ENCODE data around the gene SMG7.

Gene SMG7

DNA sequence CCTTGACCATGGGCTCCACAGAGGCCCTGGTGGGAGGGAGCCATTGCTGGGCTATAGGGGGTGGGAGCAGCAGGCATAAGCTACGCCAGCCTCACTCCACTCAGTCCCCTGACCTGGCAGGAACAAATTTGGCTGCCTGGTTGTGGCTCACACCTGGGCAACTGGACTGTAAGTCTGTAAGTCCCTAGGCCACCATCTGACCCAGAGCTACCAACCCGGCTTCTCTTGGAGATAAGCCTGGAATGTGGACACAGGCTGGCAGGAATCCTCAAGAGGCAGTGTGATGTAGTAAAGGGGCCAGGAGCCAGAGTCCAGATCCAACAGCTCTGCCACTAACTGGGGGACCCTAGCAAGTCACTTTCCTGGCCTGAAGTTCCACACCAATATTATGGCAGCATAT lies 106.6 kb downstream of the SMG7 start:
- no peak overlapping the region for H3K9ac ChIP-seq (ENCODE audit: low read length)
- no peaks in the 10 kb centered on the region for H3K27me3 ChIP-seq (ENCODE audit: control insufficient read depth, insufficient read depth, low read length)
- H3K36me3 ChIP-seq (ENCODE audit: control insufficient read depth, insufficient read depth, low read length): no peaks in the 10 kb centered on the region
- no peak overlapping the region for H3K4me3 ChIP-seq (ENCODE audit: low read depth, low read length)
- H3K27ac ChIP-seq (ENCODE audit: low read depth, low read length): no peak overlapping the region
- peaks cover 5% of the 10 kb centered on the region for H3K4me1 ChIP-seq (ENCODE audit: control insufficient read depth, insufficient read depth, low read length)
- H3K9me3 ChIP-seq (ENCODE audit: control insufficient read depth, insufficient read depth, low read depth, low read length): no peaks in the 10 kb centered on the region

- H3K27me3 ChIP-seq (ENCODE audit: control insufficient read depth, insufficient read depth, low read length): no peaks in the 10 kb centered on the region
Measured at GRCh38 chr1:183580281-183580682, 108.0 kb downstream of the SMG7 start.

GRCh38 chr1:183582021-183582713 lies 109.9 kb downstream of the SMG7 start:
- peaks cover 10% of the 10 kb centered on the region for H3K4me1 ChIP-seq (ENCODE audit: control insufficient read depth, insufficient read depth, low read length)
- H3K9me3 ChIP-seq (ENCODE audit: control insufficient read depth, insufficient read depth, low read depth, low read length): no peaks in the 10 kb centered on the region
- no peaks in the 10 kb centered on the region for H3K27me3 ChIP-seq (ENCODE audit: control insufficient read depth, insufficient read depth, low read length)
- H3K9ac ChIP-seq (ENCODE audit: low read length): no peak overlapping the region
- H3K27ac ChIP-seq (ENCODE audit: low read depth, low read length): no peak overlapping the region
- H3K4me3 ChIP-seq (ENCODE audit: low read depth, low read length): no peak overlapping the region
- H3K36me3 ChIP-seq (ENCODE audit: control insufficient read depth, insufficient read depth, low read length): no peaks in the 10 kb centered on the region

More at GRCh38 chr1:183580281-183580682, 108.0 kb downstream of the SMG7 start:
- Histone ChIP-seq H3K4me1 (ENCODE audit: control insufficient read depth, insufficient read depth, low read length) (peaks cover 5% of the 10 kb centered on the region), H3K4me3 (ENCODE audit: low read depth, low read length) (no peak overlapping the region), H3K9ac (ENCODE audit: low read length) (no peak overlapping the region), H3K36me3 (ENCODE audit: control insufficient read depth, insufficient read depth, low read length) (no peaks in the 10 kb centered on the region), H3K27ac (ENCODE audit: low read depth, low read length) (no peak overlapping the region), H3K9me3 (ENCODE audit: control insufficient read depth, insufficient read depth, low read depth, low read length) (no peaks in the 10 kb centered on the region)

DNA sequence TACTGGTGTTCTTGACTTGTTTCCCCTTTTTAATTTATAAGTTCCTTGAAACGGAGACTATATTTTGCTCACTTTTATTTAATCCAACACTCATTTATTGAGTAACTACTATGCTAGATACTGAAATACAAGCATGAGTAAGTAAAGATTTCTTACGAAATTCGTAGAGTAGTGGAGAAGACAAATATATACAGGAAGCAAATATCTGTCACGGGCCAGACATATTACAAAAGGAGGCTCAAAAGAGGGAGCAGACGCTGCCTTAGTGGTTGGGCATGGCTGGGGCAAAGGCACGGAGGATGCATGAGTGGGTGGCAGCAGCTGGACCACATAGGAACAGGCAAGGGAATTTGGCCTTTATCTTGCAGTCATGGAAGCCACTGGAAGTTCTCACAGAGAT lies 111.2 kb downstream of the SMG7 start:
- Histone ChIP-seq H3K27ac (ENCODE audit: low read depth, low read length) (no peak overlapping the region), H3K4me1 (ENCODE audit: control insufficient read depth, insufficient read depth, low read length) (peaks cover 10% of the 10 kb centered on the region), H3K4me3 (ENCODE audit: low read depth, low read length) (no peak overlapping the region), H3K9me3 (ENCODE audit: control insufficient read depth, insufficient read depth, low read depth, low read length) (no peaks in the 10 kb centered on the region), H3K36me3 (ENCODE audit: control insufficient read depth, insufficient read depth, low read length) (no peaks in the 10 kb centered on the region), H3K27me3 (ENCODE audit: control insufficient read depth, insufficient read depth, low read length) (no peaks in the 10 kb centered on the region), H3K9ac (ENCODE audit: low read length) (no peak overlapping the region)

GRCh38 chr1:183584147-183584546 lies 111.8 kb downstream of the SMG7 start:
- H3K27me3 ChIP-seq (ENCODE audit: control insufficient read depth, insufficient read depth, low read length): no peaks in the 10 kb centered on the region
- no peak overlapping the region for H3K27ac ChIP-seq (ENCODE audit: low read depth, low read length)
- H3K4me3 ChIP-seq (ENCODE audit: low read depth, low read length): no peak overlapping the region
- H3K4me1 ChIP-seq (ENCODE audit: control insufficient read depth, insufficient read depth, low read length): peaks cover 15% of the 10 kb centered on the region
- no peaks in the 10 kb centered on the region for H3K36me3 ChIP-seq (ENCODE audit: control insufficient read depth, insufficient read depth, low read length)
- no peaks in the 10 kb centered on the region for H3K9me3 ChIP-seq (ENCODE audit: control insufficient read depth, insufficient read depth, low read depth, low read length)
- H3K9ac ChIP-seq (ENCODE audit: low read length): no peak overlapping the region

- Histone ChIP-seq H3K27me3 (ENCODE audit: control insufficient read depth, insufficient read depth, low read length) (no peaks in the 10 kb centered on the region), H3K27ac (ENCODE audit: low read depth, low read length) (no peak overlapping the region), H3K9ac (ENCODE audit: low read length) (no peak overlapping the region), H3K4me3 (ENCODE audit: low read depth, low read length) (no peak overlapping the region), H3K36me3 (ENCODE audit: control insufficient read depth, insufficient read depth, low read length) (no peaks in the 10 kb centered on the region), H3K4me1 (ENCODE audit: control insufficient read depth, insufficient read depth, low read length) (peaks cover 14% of the 10 kb centered on the region), H3K9me3 (ENCODE audit: control insufficient read depth, insufficient read depth, low read depth, low read length) (no peaks in the 10 kb centered on the region)
Measured at GRCh38 chr1:183585038-183585437, 112.7 kb downstream of the SMG7 start.

- Histone ChIP-seq H3K9me3 (ENCODE audit: control insufficient read depth, insufficient read depth, low read depth, low read length) (no peaks in the 10 kb centered on the region), H3K9ac (ENCODE audit: low read length) (no peak overlapping the region), H3K4me1 (ENCODE audit: control insufficient read depth, insufficient read depth, low read length) (peaks cover 16% of the 10 kb centered on the region), H3K4me3 (ENCODE audit: low read depth, low read length) (no peak overlapping the region), H3K27ac (ENCODE audit: low read depth, low read length) (no peak overlapping the region), H3K36me3 (ENCODE audit: control insufficient read depth, insufficient read depth, low read length) (no peaks in the 10 kb centered on the region), H3K27me3 (ENCODE audit: control insufficient read depth, insufficient read depth, low read length) (no peaks in the 10 kb centered on the region)
Measured at GRCh38 chr1:183586455-183586854, 114.2 kb downstream of the SMG7 start.

DNA sequence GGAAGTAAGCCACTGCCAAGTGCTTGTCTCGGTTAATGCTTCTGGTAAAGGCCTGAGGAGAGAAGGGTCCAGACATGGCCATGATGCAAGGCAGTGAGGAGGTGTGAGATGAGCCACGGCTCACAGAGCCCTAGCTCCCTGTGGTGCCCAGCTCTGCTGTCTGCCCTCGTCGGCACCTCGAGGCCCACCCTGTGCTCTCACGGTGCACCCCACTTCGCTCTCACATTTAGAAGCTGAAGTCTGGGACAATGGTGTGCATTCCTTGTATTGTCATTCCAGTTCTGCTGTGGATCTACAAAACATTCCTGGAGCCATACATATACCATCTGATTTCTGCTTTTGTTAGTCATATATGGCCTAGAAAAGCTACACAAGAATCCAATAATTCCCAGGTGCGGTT lies 114.6 kb downstream of the SMG7 start:
- Histone ChIP-seq H3K27ac (ENCODE audit: low read depth, low read length) (no peak overlapping the region), H3K9ac (ENCODE audit: low read length) (no peak overlapping the region), H3K4me3 (ENCODE audit: low read depth, low read length) (no peak overlapping the region), H3K4me1 (ENCODE audit: control insufficient read depth, insufficient read depth, low read length) (peaks cover 16% of the 10 kb centered on the region), H3K27me3 (ENCODE audit: control insufficient read depth, insufficient read depth, low read length) (no peaks in the 10 kb centered on the region), H3K36me3 (ENCODE audit: control insufficient read depth, insufficient read depth, low read length) (no peaks in the 10 kb centered on the region), H3K9me3 (ENCODE audit: control insufficient read depth, insufficient read depth, low read depth, low read length) (no peaks in the 10 kb centered on the region)

DNA sequence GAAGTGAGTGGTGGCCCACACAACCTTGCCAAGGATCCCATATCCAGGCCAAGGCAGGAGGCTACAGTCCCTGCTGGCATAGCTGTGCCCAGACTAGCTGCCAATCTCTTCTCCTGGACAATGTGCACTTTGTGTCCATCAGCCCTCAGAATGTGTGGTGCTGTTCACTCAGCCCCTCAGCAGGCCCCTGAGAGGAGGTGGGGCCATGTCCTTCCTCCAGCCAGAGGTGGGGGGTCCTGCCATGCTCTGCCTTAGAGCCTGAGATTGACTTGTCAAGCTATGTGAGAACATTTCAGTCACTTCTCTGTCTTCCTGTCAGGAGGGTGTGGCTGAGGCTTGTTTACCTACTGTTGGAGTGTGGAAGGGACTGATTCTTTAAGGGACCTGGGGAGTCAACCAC lies 116.5 kb downstream of the SMG7 start:
- Histone ChIP-seq H3K9me3 (ENCODE audit: control insufficient read depth, insufficient read depth, low read depth, low read length) (no peaks in the 10 kb centered on the region), H3K36me3 (ENCODE audit: control insufficient read depth, insufficient read depth, low read length) (no peaks in the 10 kb centered on the region), H3K27me3 (ENCODE audit: control insufficient read depth, insufficient read depth, low read length) (no peaks in the 10 kb centered on the region), H3K9ac (ENCODE audit: low read length) (no peak overlapping the region), H3K4me1 (ENCODE audit: control insufficient read depth, insufficient read depth, low read length) (peaks cover 22% of the 10 kb centered on the region), H3K27ac (ENCODE audit: low read depth, low read length) (no peak overlapping the region), H3K4me3 (ENCODE audit: low read depth, low read length) (no peak overlapping the region)

DNA sequence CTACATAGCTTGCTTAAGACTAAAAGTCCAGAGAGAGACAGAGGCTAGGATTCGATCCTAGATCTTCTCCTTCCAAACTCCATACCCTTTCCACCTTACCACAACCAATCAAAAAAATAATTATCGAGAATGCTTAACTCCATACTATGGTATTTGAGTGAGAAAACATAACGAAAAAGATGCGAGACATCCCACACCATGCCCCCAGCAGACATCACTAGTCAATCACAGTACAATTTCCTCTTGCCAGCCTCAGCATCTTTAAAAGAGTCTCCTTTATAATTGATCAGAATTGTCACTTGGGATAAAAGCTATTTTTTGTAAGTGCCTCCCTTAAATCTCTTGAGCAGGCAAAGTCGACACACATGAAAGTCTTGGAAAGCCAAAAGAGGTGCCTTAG lies 117.1 kb downstream of the SMG7 start:
- Histone ChIP-seq H3K9me3 (ENCODE audit: control insufficient read depth, insufficient read depth, low read depth, low read length) (no peaks in the 10 kb centered on the region), H3K36me3 (ENCODE audit: control insufficient read depth, insufficient read depth, low read length) (no peaks in the 10 kb centered on the region), H3K9ac (ENCODE audit: low read length) (no peak overlapping the region), H3K27ac (ENCODE audit: low read depth, low read length) (no peak overlapping the region), H3K4me3 (ENCODE audit: low read depth, low read length) (no peak overlapping the region), H3K4me1 (ENCODE audit: control insufficient read depth, insufficient read depth, low read length) (peaks cover 22% of the 10 kb centered on the region), H3K27me3 (ENCODE audit: control insufficient read depth, insufficient read depth, low read length) (no peaks in the 10 kb centered on the region)

- Histone ChIP-seq H3K27ac (ENCODE audit: low read depth, low read length) (no peak overlapping the region), H3K9me3 (ENCODE audit: control insufficient read depth, insufficient read depth, low read depth, low read length) (no peaks in the 10 kb centered on the region)
Measured at GRCh38 chr1:183589874-183590243, 117.6 kb downstream of the SMG7 start.

More at GRCh38 chr1:183589874-183590243, 117.6 kb downstream of the SMG7 start:
- Histone ChIP-seq H3K4me1 (ENCODE audit: control insufficient read depth, insufficient read depth, low read length) (peaks cover 22% of the 10 kb centered on the region), H3K27me3 (ENCODE audit: control insufficient read depth, insufficient read depth, low read length) (no peaks in the 10 kb centered on the region), H3K9ac (ENCODE audit: low read length) (no peak overlapping the region), H3K4me3 (ENCODE audit: low read depth, low read length) (no peak overlapping the region), H3K36me3 (ENCODE audit: control insufficient read depth, insufficient read depth, low read length) (no peaks in the 10 kb centered on the region)

All from HUES6 (cell line).